ENCODE results near the gene FAM209B. TPM values are rescaled to one million over a fixed set of nuclear protein-coding genes. Genes with fewer than 3 reads are reported as not detected.
"Not testable (repeated sequence)": the region's sequence is repeated elsewhere in the genome, so short reads cannot be mapped to it uniquely, and the experiment has no call there.

Gene FAM209B, protein sequence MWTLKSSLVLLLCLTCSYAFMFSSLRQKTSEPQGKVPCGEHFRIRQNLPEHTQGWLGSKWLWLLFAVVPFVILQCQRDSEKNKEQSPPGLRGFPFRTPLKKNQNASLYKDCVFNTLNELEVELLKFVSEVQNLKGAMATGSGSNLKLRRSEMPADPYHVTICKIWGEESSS
- total RNA-seq: 1 to 10 TPM in 2 of 3 donors, under 1 TPM in 1; 0.40 to 1.5 (median 1.1) TPM

DNA sequence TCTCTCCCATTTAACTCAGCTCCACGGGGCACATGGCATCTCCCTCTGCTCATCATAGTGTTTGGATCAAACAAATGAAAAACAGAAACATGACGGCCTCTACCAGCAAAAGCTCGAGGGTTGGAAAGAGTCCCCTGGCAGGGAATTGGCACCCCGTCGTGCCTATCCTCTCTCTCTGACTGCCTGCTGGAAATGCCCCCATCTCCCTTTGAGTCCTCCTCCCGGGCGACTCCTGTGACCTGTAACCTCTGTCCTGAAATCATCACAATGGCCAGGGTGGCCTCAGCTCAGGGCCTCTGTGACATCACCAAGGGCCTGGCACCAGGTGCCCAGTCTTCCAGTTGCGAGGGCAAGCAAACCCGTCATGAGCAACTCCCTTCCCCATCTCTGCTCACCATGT, at the start of gene FAM209B:
FAM209B (plus strand) TSS at position 301 of the 400 bp plus-strand sequence; CDS start at position 397, 96 bp downstream.
- DNase-seq; H3K4me3 Mint-ChIP-seq; H3K27me3 Mint-ChIP-seq (ENCODE audit: low read depth); ATAC-seq; H3K36me3 Mint-ChIP-seq (ENCODE audit: insufficient read depth); H3K9me3 Mint-ChIP-seq; H3K4me1 Mint-ChIP-seq (ENCODE audit: low read depth): not testable (repeated sequence)

DNA sequence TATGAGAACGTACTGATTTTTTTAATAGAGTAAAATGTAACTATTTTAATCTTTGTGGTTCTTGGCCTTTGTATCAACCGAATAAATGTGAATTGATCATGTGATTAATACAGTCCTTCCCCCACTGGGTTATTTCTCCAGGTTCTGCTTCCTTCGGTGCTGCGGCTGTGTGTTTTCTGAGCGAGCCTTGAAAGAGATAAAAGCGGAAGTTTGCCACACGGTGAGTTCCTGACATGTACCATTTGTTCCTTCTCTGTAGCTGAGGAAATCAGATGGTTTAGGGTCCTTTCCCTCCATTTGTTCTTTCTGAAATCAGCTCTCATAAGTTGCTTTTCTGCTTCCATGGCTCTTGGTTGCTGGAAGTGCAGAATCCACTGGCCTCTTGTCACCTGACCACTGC, 49.1 kb upstream of the FAM209B start:
- no peak for ATAC-seq
- Mint-ChIP-seq H3K27me3 (ENCODE audit: low read depth) (no peaks in the 10 kb centered on the region), H3K36me3 (ENCODE audit: insufficient read depth) (peaks cover 62% of the 10 kb centered on the region), H3K4me1 (ENCODE audit: low read depth) (peaks cover 27% of the 10 kb centered on the region), H3K4me3 (peak overlapping the region; percentile 62), H3K9me3 (no peaks in the 10 kb centered on the region)
- no peak for DNase-seq

DNA sequence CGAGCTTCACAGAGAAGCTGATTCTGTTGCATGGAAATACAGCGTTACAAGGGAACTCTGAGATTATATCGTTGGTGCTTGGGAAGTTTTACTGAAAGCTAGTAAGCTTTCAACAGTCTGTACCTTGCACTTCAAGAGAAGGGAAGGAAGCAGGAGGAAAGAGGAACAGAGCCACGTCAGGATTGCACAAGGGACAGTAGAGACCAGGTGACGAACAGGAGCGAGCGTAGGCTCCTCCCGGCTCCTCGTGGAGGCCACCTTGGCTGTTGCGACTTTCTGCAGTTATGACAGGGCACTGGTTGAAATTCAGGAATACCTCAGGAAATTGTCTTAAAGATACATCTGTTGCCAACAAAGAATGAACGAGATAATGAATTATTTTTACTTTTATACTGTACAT, 45.8 kb upstream of the FAM209B start:
- H3K9me3 Mint-ChIP-seq: no peaks in the 10 kb centered on the region
- H3K36me3 Mint-ChIP-seq (ENCODE audit: insufficient read depth): peaks cover 56% of the 10 kb centered on the region
- H3K4me3 Mint-ChIP-seq: no peak overlapping the region
- DNase-seq (no peak), ATAC-seq (no peak)
- H3K4me1 Mint-ChIP-seq (ENCODE audit: low read depth): peaks cover 25% of the 10 kb centered on the region
- no peaks in the 10 kb centered on the region for H3K27me3 Mint-ChIP-seq (ENCODE audit: low read depth)

DNA sequence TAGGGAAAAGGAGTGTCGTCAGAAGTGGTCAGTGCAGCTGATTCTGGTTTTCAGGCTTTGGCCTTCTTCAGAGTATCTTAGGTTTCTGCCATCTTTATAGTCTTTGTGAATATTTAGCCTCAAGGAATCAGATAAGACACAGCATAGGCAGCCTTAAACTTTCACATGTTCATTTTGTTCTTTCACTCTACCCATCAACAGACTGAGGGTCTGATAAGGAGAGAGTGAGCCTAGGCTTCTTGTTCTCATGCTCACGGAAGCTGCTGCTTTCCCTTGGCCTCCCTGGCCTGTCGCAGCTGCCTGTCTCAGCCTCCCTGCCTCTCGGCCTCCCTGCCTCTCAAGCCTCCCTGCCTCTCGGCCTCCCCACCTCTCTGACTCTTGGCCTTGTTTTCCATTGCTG, 44.5 kb upstream of the FAM209B start:
- ATAC-seq: no peak
- H3K4me1 Mint-ChIP-seq (ENCODE audit: low read depth): peaks cover 14% of the 10 kb centered on the region
- H3K9me3 Mint-ChIP-seq: no peaks in the 10 kb centered on the region
- DNase-seq: no peak
- H3K27me3 Mint-ChIP-seq (ENCODE audit: low read depth): no peaks in the 10 kb centered on the region
- H3K36me3 Mint-ChIP-seq (ENCODE audit: insufficient read depth): peaks cover 54% of the 10 kb centered on the region
- no peak overlapping the region for H3K4me3 Mint-ChIP-seq

DNA sequence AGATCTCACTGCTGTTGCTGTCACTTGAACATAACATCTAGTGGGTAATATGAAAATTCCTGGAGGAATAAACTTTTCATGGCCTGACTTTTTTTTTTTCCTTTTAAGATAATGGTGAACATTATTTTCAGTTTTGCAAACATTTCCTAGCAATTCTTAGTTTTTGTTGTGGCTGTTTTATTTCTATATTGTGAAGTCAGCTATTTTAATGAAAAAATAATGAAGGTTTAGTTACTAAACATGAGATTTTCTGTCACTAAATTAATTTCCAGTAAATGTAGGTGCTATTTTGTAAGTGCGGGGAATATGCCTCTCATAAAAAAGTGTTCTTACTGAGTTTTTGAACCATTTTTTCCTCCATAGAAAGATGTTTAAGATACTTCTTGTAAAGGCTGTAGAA, 31.9 kb upstream of the FAM209B start:
- Mint-ChIP-seq H3K9me3 (peaks cover 5% of the 10 kb centered on the region), H3K4me1 (ENCODE audit: low read depth) (peaks cover 6% of the 10 kb centered on the region), H3K27me3 (ENCODE audit: low read depth) (no peaks in the 10 kb centered on the region), H3K4me3 (no peak overlapping the region), H3K36me3 (ENCODE audit: insufficient read depth) (peaks cover 20% of the 10 kb centered on the region)
- DNase-seq (no peak), ATAC-seq (no peak)

DNA sequence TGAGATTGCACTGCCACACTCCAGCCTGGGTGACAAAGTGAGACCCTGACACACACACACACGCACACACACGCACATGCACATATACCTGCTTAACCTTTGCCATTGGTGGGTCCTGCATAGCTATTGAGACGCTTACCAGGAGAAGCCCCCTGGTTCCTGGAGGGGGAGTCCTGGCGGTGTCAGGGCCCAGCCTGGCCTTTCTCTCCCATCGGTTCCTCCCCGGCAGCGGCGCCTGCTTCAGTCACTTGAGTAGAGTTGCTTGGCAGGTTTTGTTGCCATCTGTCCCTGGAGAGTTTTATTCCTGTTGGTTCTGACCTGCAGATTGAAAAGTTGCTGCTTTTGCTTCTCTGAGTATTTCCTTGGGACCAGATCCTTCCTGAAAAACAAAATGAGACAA, 29.1 kb upstream of the FAM209B start:
- ATAC-seq (no peak), DNase-seq (no peak)
- Mint-ChIP-seq H3K4me1 (ENCODE audit: low read depth) (peaks cover 5% of the 10 kb centered on the region), H3K27me3 (ENCODE audit: low read depth) (no peaks in the 10 kb centered on the region), H3K9me3 (no peaks in the 10 kb centered on the region), H3K36me3 (ENCODE audit: insufficient read depth) (peaks cover 9% of the 10 kb centered on the region), H3K4me3 (no peak overlapping the region)

DNA sequence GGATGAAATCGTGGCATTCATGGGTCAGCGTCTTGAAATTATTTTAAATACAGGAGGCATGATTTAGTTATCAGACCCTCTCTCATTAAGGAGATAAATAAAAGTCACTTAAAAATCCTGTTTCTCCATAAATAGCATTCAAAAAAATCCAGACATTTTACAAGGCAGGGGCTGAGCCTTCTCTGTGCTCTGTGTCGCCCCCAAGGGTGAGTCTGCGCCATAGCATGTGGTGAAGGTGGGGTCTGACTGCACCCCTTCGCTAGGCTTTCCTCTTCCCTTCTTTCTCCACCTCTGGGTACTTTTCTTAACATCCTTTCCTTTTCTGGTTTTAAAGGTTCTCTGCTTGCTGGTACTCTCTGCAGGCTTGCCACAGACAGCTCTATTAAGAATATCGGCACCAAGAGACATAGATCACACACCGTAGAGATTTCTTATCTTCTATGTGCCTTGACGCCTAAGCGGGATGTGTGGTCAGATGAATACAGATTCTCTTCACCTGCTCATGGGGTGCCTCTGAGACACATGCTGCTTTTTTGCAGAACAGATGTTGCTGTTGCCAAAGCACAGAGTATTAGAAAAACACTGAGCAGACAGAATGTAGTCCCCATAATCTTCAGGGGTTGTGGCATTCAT, 28.6 kb upstream of the FAM209B start:
- H3K36me3 Mint-ChIP-seq (ENCODE audit: insufficient read depth): peaks cover 8% of the 10 kb centered on the region
- DNase-seq: no peak
- peaks cover 7% of the 10 kb centered on the region for H3K4me1 Mint-ChIP-seq (ENCODE audit: low read depth)
- no peaks in the 10 kb centered on the region for H3K9me3 Mint-ChIP-seq
- no peak overlapping the region for H3K4me3 Mint-ChIP-seq
- peak; percentile 72 to 73 for ATAC-seq
- no peaks in the 10 kb centered on the region for H3K27me3 Mint-ChIP-seq (ENCODE audit: low read depth)

DNA sequence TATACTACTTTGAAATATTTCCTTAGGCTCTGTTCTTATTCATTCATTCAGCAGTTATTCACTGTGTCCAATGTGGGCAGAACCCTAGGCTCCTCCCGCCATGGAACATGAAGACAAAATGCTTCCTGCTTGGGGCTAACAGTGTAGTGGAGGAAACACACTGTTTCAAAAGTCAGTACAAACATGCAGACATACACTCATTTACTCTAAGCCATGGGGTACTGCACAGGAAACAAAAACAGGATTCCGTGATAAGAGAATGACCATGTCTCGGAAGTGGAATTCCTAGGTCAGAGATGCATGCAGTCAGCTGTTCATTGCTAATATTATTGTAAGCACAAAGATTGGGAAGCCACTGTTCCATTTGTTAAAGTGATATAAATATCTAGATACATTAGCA, 26.9 kb upstream of the FAM209B start:
- no peaks in the 10 kb centered on the region for H3K27me3 Mint-ChIP-seq (ENCODE audit: low read depth)
- ATAC-seq: no peak
- H3K4me1 Mint-ChIP-seq (ENCODE audit: low read depth): peaks cover 7% of the 10 kb centered on the region
- H3K9me3 Mint-ChIP-seq: no peaks in the 10 kb centered on the region
- no peak for DNase-seq
- H3K36me3 Mint-ChIP-seq (ENCODE audit: insufficient read depth): peaks cover 7% of the 10 kb centered on the region
- H3K4me3 Mint-ChIP-seq: no peak overlapping the region

DNA sequence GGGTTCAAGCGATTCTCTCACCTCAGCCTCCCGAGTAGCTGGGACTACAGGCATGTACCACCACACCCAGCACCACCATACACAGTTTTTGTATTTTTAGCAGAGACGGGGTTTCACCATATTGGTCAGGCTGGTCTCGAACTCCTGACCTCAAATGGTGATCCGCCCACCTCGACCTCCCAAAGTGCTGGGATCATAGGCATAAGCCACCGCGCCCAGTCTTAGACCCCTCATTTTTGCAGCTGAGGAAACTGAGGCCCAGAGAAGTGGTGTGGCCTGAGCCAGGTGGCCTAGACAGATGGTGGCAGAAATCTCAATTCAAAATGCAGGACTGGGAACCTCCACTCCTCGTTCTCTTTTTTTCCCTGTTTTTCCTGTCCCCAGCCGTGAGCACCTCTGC, 21.1 kb upstream of the FAM209B start:
- Mint-ChIP-seq H3K4me3 (no peak overlapping the region), H3K4me1 (ENCODE audit: low read depth) (peaks cover 1% of the 10 kb centered on the region), H3K36me3 (ENCODE audit: insufficient read depth) (peaks cover 29% of the 10 kb centered on the region), H3K9me3 (no peaks in the 10 kb centered on the region), H3K27me3 (ENCODE audit: low read depth) (no peaks in the 10 kb centered on the region)
- DNase-seq: no peak
- no peak for ATAC-seq

DNA sequence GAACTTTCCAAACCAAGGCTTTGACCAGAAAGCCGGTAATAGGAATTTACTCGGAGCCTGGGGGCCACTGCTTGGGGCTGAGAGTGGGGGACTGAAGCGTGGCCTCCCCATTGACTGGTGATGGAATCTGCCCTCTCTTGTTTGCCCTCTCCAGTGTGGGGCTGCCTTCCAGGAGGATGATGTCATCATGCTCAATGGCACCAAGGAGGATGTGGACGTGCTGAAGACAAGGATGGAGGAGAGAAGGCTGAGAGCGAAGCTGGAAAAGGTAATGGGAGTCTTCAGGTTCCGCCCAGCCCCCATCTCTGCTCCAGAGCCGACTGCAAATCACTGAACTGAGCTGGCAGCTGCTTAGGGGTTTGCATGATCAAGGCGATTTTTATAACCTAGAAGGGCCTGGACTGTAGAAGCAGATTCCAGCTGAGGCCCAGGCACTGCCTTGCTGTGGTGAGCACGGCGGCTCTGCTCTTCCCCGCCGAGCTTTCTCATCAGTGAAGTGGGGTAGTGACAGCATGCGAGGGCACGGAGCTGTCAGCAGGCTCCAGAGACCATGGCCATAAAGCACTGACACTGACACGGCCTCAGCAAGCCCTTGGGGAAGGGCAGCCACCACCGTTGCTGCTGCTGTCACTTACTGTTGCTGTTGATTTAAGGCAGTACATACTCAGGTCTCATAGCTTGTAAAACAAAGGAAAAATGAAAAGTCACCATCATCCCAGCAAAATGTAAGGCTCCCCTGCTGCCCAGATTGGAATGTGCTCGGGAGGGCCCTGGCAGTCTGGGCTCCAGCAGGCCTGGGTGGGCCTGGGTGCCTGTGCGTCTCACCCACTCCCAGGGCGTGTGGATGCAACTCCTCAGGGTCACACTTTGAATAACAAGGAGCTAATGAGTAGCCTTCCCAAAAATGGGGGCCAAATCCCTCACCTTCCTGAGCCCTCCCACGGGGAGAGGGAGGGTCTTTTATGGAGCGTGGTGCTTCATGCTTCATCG, 19.6 kb upstream of the FAM209B start:
- Mint-ChIP-seq H3K4me3 (no peak overlapping the region), H3K9me3 (no peaks in the 10 kb centered on the region), H3K36me3 (ENCODE audit: insufficient read depth) (peaks cover 41% of the 10 kb centered on the region), H3K27me3 (ENCODE audit: low read depth) (no peaks in the 10 kb centered on the region), H3K4me1 (ENCODE audit: low read depth) (peaks cover 1% of the 10 kb centered on the region)
- no peak for DNase-seq
- no peak for ATAC-seq

DNA sequence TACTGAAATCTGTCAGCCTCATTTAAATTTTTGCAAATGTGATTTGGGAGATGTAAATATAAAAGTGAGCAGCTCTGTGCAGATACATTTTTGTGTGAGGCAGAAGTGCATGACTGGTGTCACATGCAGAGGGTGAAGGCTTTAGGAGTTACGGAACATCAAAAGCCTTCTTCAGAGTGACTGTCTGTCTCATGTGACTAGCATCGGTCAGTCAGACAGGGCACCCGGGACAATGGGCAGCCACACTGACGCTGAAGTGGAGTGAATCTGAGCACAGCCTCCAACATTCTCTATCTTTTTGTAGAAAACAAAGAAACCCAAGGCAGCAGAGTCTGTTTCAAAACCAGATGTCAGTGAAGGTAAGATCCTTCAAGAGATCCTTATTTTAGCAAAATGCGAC, 16.4 kb upstream of the FAM209B start:
- no peak overlapping the region for H3K4me3 Mint-ChIP-seq
- no peaks in the 10 kb centered on the region for H3K27me3 Mint-ChIP-seq (ENCODE audit: low read depth)
- no peak for DNase-seq
- no peaks in the 10 kb centered on the region for H3K4me1 Mint-ChIP-seq (ENCODE audit: low read depth)
- no peak for ATAC-seq
- peaks cover 16% of the 10 kb centered on the region for H3K9me3 Mint-ChIP-seq
- peaks cover 67% of the 10 kb centered on the region for H3K36me3 Mint-ChIP-seq (ENCODE audit: insufficient read depth)

DNA sequence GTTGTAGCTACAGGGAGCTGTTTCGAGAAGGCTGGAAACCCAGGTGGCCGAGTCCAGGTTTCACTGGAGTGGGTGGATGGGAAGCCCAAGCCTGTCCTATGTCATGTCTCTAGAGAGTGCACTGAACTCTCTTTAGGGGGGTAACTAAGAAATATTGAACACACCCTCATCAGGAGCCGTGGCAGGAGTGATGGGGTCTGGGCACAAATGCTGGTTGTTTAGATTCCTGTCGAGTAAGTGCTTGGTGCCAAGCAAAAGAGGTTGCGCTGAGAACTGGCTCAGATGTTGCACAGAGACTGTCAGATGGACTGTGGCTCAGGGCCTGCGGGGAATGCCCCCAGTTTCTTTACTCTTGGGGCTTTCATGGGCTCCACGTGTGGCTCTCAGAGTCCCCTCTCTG, 15.8 kb upstream of the FAM209B start:
- Mint-ChIP-seq H3K36me3 (ENCODE audit: insufficient read depth) (peaks cover 65% of the 10 kb centered on the region), H3K4me1 (ENCODE audit: low read depth) (no peaks in the 10 kb centered on the region), H3K9me3 (peaks cover 16% of the 10 kb centered on the region), H3K27me3 (ENCODE audit: low read depth) (no peaks in the 10 kb centered on the region), H3K4me3 (no peak overlapping the region)
- DNase-seq (no peak), ATAC-seq (no peak)

DNA sequence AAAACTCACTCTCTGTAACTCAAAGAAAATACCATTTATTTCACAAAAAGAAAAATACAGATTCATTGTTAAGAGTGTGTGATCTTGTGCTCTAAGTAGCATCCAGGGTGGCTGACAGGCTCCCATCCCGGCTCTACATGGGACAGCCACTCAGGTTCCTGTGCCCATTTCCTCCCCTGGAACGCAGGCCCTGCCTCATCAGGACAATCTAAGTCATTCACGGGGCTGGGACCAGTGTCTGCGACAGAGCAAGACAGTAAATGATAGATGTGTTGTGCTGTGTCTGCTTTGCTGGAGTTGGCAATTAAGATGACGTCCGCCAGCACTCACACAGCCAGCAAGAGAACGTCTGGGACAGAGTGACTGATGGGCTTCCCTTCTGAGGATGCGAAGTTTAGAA, 15.4 kb upstream of the FAM209B start:
- Mint-ChIP-seq H3K9me3 (peaks cover 16% of the 10 kb centered on the region), H3K4me3 (no peak overlapping the region), H3K4me1 (ENCODE audit: low read depth) (no peaks in the 10 kb centered on the region), H3K36me3 (ENCODE audit: insufficient read depth) (peaks cover 65% of the 10 kb centered on the region), H3K27me3 (ENCODE audit: low read depth) (no peaks in the 10 kb centered on the region)
- ATAC-seq: no peak
- DNase-seq: no peak

DNA sequence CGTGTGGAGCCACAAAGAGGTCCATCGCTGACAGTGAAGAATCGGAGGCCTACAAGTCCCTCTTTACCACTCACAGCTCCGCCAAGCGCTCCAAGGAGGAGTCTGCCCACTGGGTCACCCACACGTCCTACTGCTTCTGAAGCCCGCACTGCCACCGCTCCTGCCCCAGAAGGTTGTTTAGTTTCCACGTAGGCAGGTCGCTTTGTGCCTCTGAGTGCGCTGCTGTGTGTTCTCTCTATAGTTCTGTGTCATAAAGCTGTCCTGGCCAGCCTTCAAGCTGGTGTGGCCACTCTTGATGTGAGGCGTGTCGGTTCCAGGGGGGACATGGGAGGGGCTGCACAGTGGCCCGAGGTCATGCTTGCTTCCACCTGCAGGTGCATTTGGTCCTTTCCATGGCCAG, 14.9 kb upstream of the FAM209B start:
- ATAC-seq: no peak
- Mint-ChIP-seq H3K27me3 (ENCODE audit: low read depth) (no peaks in the 10 kb centered on the region), H3K4me1 (ENCODE audit: low read depth) (peaks cover 4% of the 10 kb centered on the region), H3K36me3 (ENCODE audit: insufficient read depth) (peaks cover 63% of the 10 kb centered on the region), H3K4me3 (no peak overlapping the region), H3K9me3 (peaks cover 16% of the 10 kb centered on the region)
- no peak for DNase-seq

All from activated T-cell treated with anti-CD3 and anti-CD28 coated beads, Interleukin-2, amount 50 U/mL, for 4 hours (primary cell).